GM12874 (cell line): ENCODE measurements around the gene TEDC1.

Experiments used
- CTCF ChIP-seq: IDR thresholded peaks from 2 replicates; pipeline ENCODE4 v1.5.1; 2011; ENCODE audit warnings: low read depth, mild to moderate bottlenecking, control low read depth, low read length, moderate library complexity; ENCODE audit not compliant: insufficient read depth

The TEDC1 gene

GRCh38 chr14:105527381-105527825, 36.4 kb downstream of the TEDC1 start:
- no peak for TF ChIP-seq CTCF

GRCh38 chr14:105527826-105528585, 37.0 kb downstream of the TEDC1 start:
- TF ChIP-seq CTCF, result peak; percentile 96

GRCh38 chr14:105528586-105529318, 37.7 kb downstream of the TEDC1 start:
- no peak for TF ChIP-seq CTCF

GRCh38 chr14:105529319-105529568, 38.2 kb downstream of the TEDC1 start:
- TF ChIP-seq CTCF, result no peak

- no peak for TF ChIP-seq CTCF
These were observed 38.7 kb downstream of the TEDC1 start for GRCh38 chr14:105529569-105530284.

GRCh38 chr14:105530285-105531087, 39.4 kb downstream of the TEDC1 start:
- TF ChIP-seq CTCF, result no peak
